B cell (primary cell): ENCODE measurements around the gene KIF11. TPM values are rescaled to one million over a fixed set of nuclear protein-coding genes. Genes with fewer than 3 reads are reported as not detected.
A peak's percentile ranks its signal among the peaks of the same experiment; 100 is the strongest.

Experiments used
- ATAC-seq: fragments of 200-7000 bp; cut with Tn5 transposase; one replicate; pipeline ENCODE4 v1.10.0; 2021; ENCODE audit warnings: low read depth, mild to moderate bottlenecking, moderate number of reproducible peaks, moderate library complexity
- CTCF ChIA-PET: fragments of 350-600 bp; sonication (Branson Sonifier 250); formaldehyde crosslinking; loops from one replicate; lab custom pipeline; 2021; ENCODE audit warnings: antibody characterized with exemption, inconsistent platforms; lab: Charles Lee
- POLR2A ChIA-PET: fragments of 350-600 bp; sonication (Branson Sonifier 250); formaldehyde crosslinking; loops from one replicate; lab custom pipeline; 2021; ENCODE audit warnings: antibody characterized with exemption; lab: Charles Lee
- DNase-seq: peaks from one replicate; pipeline ENCODE4 v3.0.0; 2013
- H2AFZ ChIP-seq: 2 replicates; pipeline ENCODE4 v1.6.1; 2012; ENCODE audit warnings: mild to moderate bottlenecking, low read depth, low read length; ENCODE audit not compliant: insufficient read depth, poor library complexity, severe bottlenecking
- H3K27ac ChIP-seq, 2 donors: 1 replicate in 1 of 2; 2 replicates in 1 of 2; pipeline ENCODE4 v1.5.1; 2012 to 2013; ENCODE audit warnings: low read length in 2 of 2, mild to moderate bottlenecking in 2 of 2, moderate library complexity in 1 of 2
- H3K27me3 ChIP-seq, 4 experiments: fragments of 200-600 bp in 1 of 4; sonication (generic) in 1 of 4; replicated peaks in 1 of 4; 1 replicate in 2 of 4; 2 replicates in 2 of 4; pipeline versions ENCODE4 v1.6.1 to v1.7.0; 2013 to 2016; ENCODE audit warnings: low read length in 3 of 4, mild to moderate bottlenecking in 2 of 4, mixed read lengths in 1 of 4, moderate library complexity in 1 of 4; ENCODE audit not compliant: insufficient read depth in 4 of 4, control insufficient read depth in 3 of 4; ENCODE audit errors: control extremely low read depth in 1 of 4
- H3K36me3 ChIP-seq, 2 experiments: replicated peaks in 1 of 2; 1 replicate in 1 of 2; 2 replicates in 1 of 2; pipeline versions ENCODE4 v1.6.1 to v1.7.1; 2013; ENCODE audit warnings: low read length in 1 of 2; ENCODE audit not compliant: insufficient read depth in 2 of 2, control insufficient read depth in 1 of 2; ENCODE audit errors: control extremely low read depth in 1 of 2, extremely low read depth in 1 of 2
- H3K4me1 ChIP-seq, 2 donors: fragments of 200-600 bp in 1 of 2; sonication (generic) in 1 of 2; 1 replicate in 1 of 2; 2 replicates in 1 of 2; pipeline versions ENCODE4 v1.5.1 to v1.6.1; 2013 to 2017; ENCODE audit warnings: low read length in 2 of 2; ENCODE audit not compliant: control insufficient read depth in 2 of 2, insufficient read depth in 2 of 2
- H3K4me2 ChIP-seq: replicated peaks from 2 replicates; pipeline ENCODE3; 2012; ENCODE audit warnings: mild to moderate bottlenecking, low read depth, low read length; ENCODE audit not compliant: poor library complexity, severe bottlenecking
- H3K4me3 ChIP-seq, 5 experiments: fragments of 200-600 bp in 1 of 5; sonication (generic) in 1 of 5; 1 replicate in 3 of 5; 2 replicates in 2 of 5; pipeline versions ENCODE4 v1.5.1 to v1.7.0; 2011 to 2016; ENCODE audit warnings: low read length in 4 of 5, mild to moderate bottlenecking in 4 of 5, low read depth in 2 of 5, control low read depth in 1 of 5, moderate library complexity in 1 of 5; ENCODE audit not compliant: insufficient read depth in 1 of 5; ENCODE audit errors: control extremely low read depth in 1 of 5, extremely low read depth in 1 of 5
- H3K79me2 ChIP-seq: fragments of 200-600 bp; sonication (generic); one replicate; pipeline ENCODE4 v1.6.0; 2016; ENCODE audit warnings: low read length; ENCODE audit not compliant: control insufficient read depth, insufficient read depth
- H3K9ac ChIP-seq: fragments of 200-600 bp; sonication (generic); 2 replicates; pipeline ENCODE4 v1.6.1; 2017; ENCODE audit warnings: mild to moderate bottlenecking, low read length, moderate library complexity
- H3K9me3 ChIP-seq, 3 donors: one replicate each; pipeline versions ENCODE4 v1.6.1 to v1.7.1; 2013; ENCODE audit warnings: low read length in 2 of 3; ENCODE audit not compliant: control insufficient read depth in 2 of 3, insufficient read depth in 1 of 3; ENCODE audit errors: control extremely low read depth in 1 of 3
- H4K20me1 ChIP-seq: 2 replicates; pipeline ENCODE4 v1.6.0; 2012; ENCODE audit warnings: mild to moderate bottlenecking, low read length; ENCODE audit not compliant: insufficient read depth, control insufficient read depth, poor library complexity, severe bottlenecking
- H3K27ac Mint-ChIP-seq: one replicate; pipeline ENCODE4 v1.8.0; 2021; ENCODE audit warnings: mixed read lengths
- H3K27me3 Mint-ChIP-seq: one replicate; pipeline ENCODE4 v1.8.0; 2021; ENCODE audit warnings: mixed read lengths
- H3K4me1 Mint-ChIP-seq: one replicate; pipeline ENCODE4 v1.8.0; 2021; ENCODE audit warnings: mixed read lengths
- H3K4me3 Mint-ChIP-seq: one replicate; pipeline ENCODE4 v1.8.0; 2021; ENCODE audit warnings: mixed read lengths
- H3K9me3 Mint-ChIP-seq: one replicate; pipeline ENCODE4 v1.8.0; 2022; ENCODE audit warnings: mixed read lengths; ENCODE audit not compliant: insufficient read depth
- CTCF ChIP-seq: fragments of 200-600 bp; IDR thresholded peaks from one replicate; pipeline ENCODE4 v1.8.0; 2022; ENCODE audit warnings: antibody characterized with exemption, mild to moderate bottlenecking
- EZH2 ChIP-seq: IDR thresholded peaks from 2 replicates; pipeline ENCODE4 v1.6.1; 2012; ENCODE audit warnings: borderline replicate concordance, low read depth, mild to moderate bottlenecking, moderate library complexity, low read length; ENCODE audit not compliant: insufficient read depth, poor library complexity, severe bottlenecking
- WGBS: methylation state at CpG from one replicate; pipeline ENCODE4 v1.1.5; 2013; ENCODE audit warnings: missing lambda C conversion rate; ENCODE audit not compliant: insufficient coverage; 5-methylcytosine and 5-hydroxymethylcytosine counted together
- intact Hi-C: fragments of 100-400 bp; cut with micrococcal nuclease; formaldehyde crosslinking; loops from one replicate; pipeline ENCODE4 v1.10.0; 2022
- polyA plus RNA-seq: library from polyadenylated mRNA; depleted of rRNA; stranded (reverse); fragments of >200 nt; gene quantifications from 2 replicates; pipeline ENCODE4 v1.2.3, GENCODE V29; 2012
- total RNA-seq, 2 donors: library from RNA; stranded (reverse); fragments of 120-200 nt in 1 of 2; gene quantifications; 1 replicate in 1 of 2; 2 replicates in 1 of 2; pipeline versions ENCODE4 v1.2.3 to v1.2.4, GENCODE V29; 2013 to 2022

Gene KIF11
- total and polyA plus RNA-seq, 2 donors (not counting 1 experiment from before 2014, with no cell fraction given) = 0.64 to 1.8 TPM

GRCh38 chr10:92696606-92697383 lies 103.9 kb downstream of the KIF11 start:
- no peak overlapping the region for H3K4me2 ChIP-seq
- no peak for ATAC-seq
- peaks cover 16 to 37% of the 10 kb centered on the region in 2 experiments for H3K36me3 ChIP-seq
- H3K27ac ChIP-seq = peak overlapping the region in 1 of 2 donors; percentile 59
- H3K27me3 Mint-ChIP-seq = no peaks in the 10 kb centered on the region
- no peak overlapping the region for H3K4me3 Mint-ChIP-seq
- H3K27me3 ChIP-seq = no peaks in the 10 kb centered on the region
- ChIA-PET CTCF (interaction anchor here (1.4 kb wide), 1 partner anchor 60 kb away, joined by 7 read pairs; no protein-coding TSS in a partner anchor), POLR2A (no interaction called here)
- H3K9me3 Mint-ChIP-seq = no peaks in the 10 kb centered on the region
- intact Hi-C loops = no loop called here
- H4K20me1 ChIP-seq = no peaks in the 10 kb centered on the region
- 94% methylated on average over 4 of the region's 7 CpGs for WGBS
- DNase-seq = no peak
- H2AFZ ChIP-seq = no peak overlapping the region
- peaks cover 75% of the 10 kb centered on the region for H3K4me1 Mint-ChIP-seq
- H3K4me3 ChIP-seq = no peak overlapping the region
- peaks cover 51 to 70% of the 10 kb centered on the region in 2 donors for H3K4me1 ChIP-seq
- peak overlapping the region; percentile 92 for H3K27ac Mint-ChIP-seq
- no peak overlapping the region for H3K9ac ChIP-seq
- TF ChIP-seq EZH2 (no peak), CTCF (no peak)
- H3K9me3 ChIP-seq = no peaks in the 10 kb centered on the region
- H3K79me2 ChIP-seq = peaks cover 51% of the 10 kb centered on the region
